KMS-11 (cell line): ENCODE results near the gene ARAP3.

Source experiments
- H2AFZ ChIP-seq: fragments of 200-600 bp; sonication (generic); 2 replicates; pipeline ENCODE4 v1.6.1; 2016; ENCODE audit warnings: antibody characterized with exemption, mixed run types, low read depth
- H3K27ac ChIP-seq: fragments of 200-600 bp; sonication (generic); 2 replicates; pipeline ENCODE4 v1.6.1; 2016; ENCODE audit warnings: mild to moderate bottlenecking, mixed run types
- H3K27me3 ChIP-seq: fragments of 200-600 bp; sonication (generic); 2 replicates; pipeline ENCODE4 v1.6.1; 2017; ENCODE audit warnings: mild to moderate bottlenecking, low read depth, mixed run types, moderate library complexity; ENCODE audit not compliant: insufficient read depth
- H3K36me3 ChIP-seq: fragments of 200-600 bp; sonication (generic); 2 replicates; pipeline ENCODE4 v1.6.1; 2017; ENCODE audit warnings: mild to moderate bottlenecking, mixed run types; ENCODE audit not compliant: insufficient read depth
- H3K4me1 ChIP-seq: fragments of 200-600 bp; sonication (generic); 2 replicates; pipeline ENCODE4 v1.6.1; 2016; ENCODE audit warnings: mild to moderate bottlenecking, low read depth, mixed run types; ENCODE audit not compliant: poor library complexity, severe bottlenecking
- H3K4me2 ChIP-seq: fragments of 200-600 bp; sonication (generic); 2 replicates; pipeline ENCODE4 v1.7.0; 2016; ENCODE audit warnings: mild to moderate bottlenecking, mixed run types
- H3K4me3 ChIP-seq: fragments of 200-600 bp; sonication (generic); IDR thresholded peaks from 2 replicates; pipeline ENCODE4 v1.6.1; 2017; ENCODE audit warnings: low read depth, low read length, mixed read lengths; ENCODE audit not compliant: insufficient read depth
- H3K79me2 ChIP-seq: fragments of 200-600 bp; sonication (generic); 2 replicates; pipeline ENCODE4 v1.6.1; 2016; ENCODE audit warnings: low read depth, mixed run types; ENCODE audit not compliant: insufficient read depth
- H3K9ac ChIP-seq: fragments of 200-600 bp; sonication (generic); 2 replicates; pipeline ENCODE4 v1.6.1; 2016; ENCODE audit warnings: mild to moderate bottlenecking, mixed run types
- H4K20me1 ChIP-seq: fragments of 200-600 bp; sonication (generic); 2 replicates; pipeline ENCODE4 v1.6.1; 2016; ENCODE audit warnings: mild to moderate bottlenecking, mixed run types; ENCODE audit not compliant: insufficient read depth
- CTCF ChIP-seq: fragments of 200-600 bp; sonication (generic); conservative IDR thresholded peaks from 2 replicates; pipeline ENCODE4 v1.6.1; 2017; ENCODE audit warnings: low read depth, mild to moderate bottlenecking, antibody characterized with exemption, low read length, moderate library complexity, mixed read lengths

ARAP3 gene

GRCh38 chr5:141603923-141604717, 77.9 kb downstream of the ARAP3 start:
- Histone ChIP-seq H3K4me2 (no peak overlapping the region), H2AFZ (no peak overlapping the region), H3K9ac (no peak overlapping the region), H4K20me1 (no peaks in the 10 kb centered on the region), H3K79me2 (peaks cover 70% of the 10 kb centered on the region; the same call in 1 of the 2 replicates), H3K36me3 (no peaks in the 10 kb centered on the region), H3K27ac (no peak overlapping the region), H3K4me3 (no peak overlapping the region), H3K4me1 (peaks cover 32% of the 10 kb centered on the region), H3K27me3 (no peaks in the 10 kb centered on the region)
- no peak for TF ChIP-seq CTCF
